H1 (cell line): ENCODE measurements around the gene C17orf107.

ENCODE experiments used
- CREB1 ChIP-seq: IDR thresholded peaks from 2 replicates; pipeline ENCODE4 v1.6.1; 2012; ENCODE audit warnings: inconsistent platforms
- EP300 ChIP-seq, 2 experiments: IDR thresholded peaks; 1 replicate in 1 of 2; 2 replicates in 1 of 2; pipeline ENCODE4 v1.6.1; 2011 to 2012; ENCODE audit warnings: low read depth in 2 of 2, low read length in 2 of 2, mild to moderate bottlenecking in 2 of 2, borderline replicate concordance in 1 of 2, inconsistent platforms in 1 of 2, moderate library complexity in 1 of 2
- EZH2 ChIP-seq: fragments of 200-600 bp; sonication (generic); IDR thresholded peaks from 2 replicates; pipeline ENCODE4 v1.7.1; 2012; ENCODE audit warnings: low read depth, mild to moderate bottlenecking, moderate library complexity, low read length, inconsistent platforms; ENCODE audit not compliant: severe bottlenecking
- GABPA ChIP-seq: IDR thresholded peaks from 2 replicates; pipeline ENCODE4 v1.6.1; 2011; ENCODE audit warnings: mild to moderate bottlenecking, low read length, moderate library complexity, borderline replicate concordance; ENCODE audit not compliant: insufficient read depth
- MAX ChIP-seq: IDR thresholded peaks from 2 replicates; pipeline ENCODE4 v1.6.1; 2012; ENCODE audit warnings: inconsistent platforms
- POLR2A ChIP-seq, 2 experiments: IDR thresholded peaks; 1 replicate in 1 of 2; 2 replicates in 1 of 2; pipeline ENCODE4 v1.6.1; 2011; ENCODE audit warnings: low read depth in 2 of 2, low read length in 2 of 2, mild to moderate bottlenecking in 2 of 2; ENCODE audit errors: control extremely low read depth in 1 of 2
- POLR2AphosphoS5 ChIP-seq: IDR thresholded peaks from 2 replicates; pipeline ENCODE4 v1.6.1; 2011; ENCODE audit warnings: low read depth, low read length
- SIN3A ChIP-seq, 2 experiments: IDR thresholded peaks in 1 of 2; conservative IDR thresholded peaks in 1 of 2; 2 replicates each; pipeline ENCODE4 v1.6.1; 2011 to 2012; ENCODE audit warnings: low read length in 2 of 2, improper control_type of control experiment in 1 of 2, low read depth in 1 of 2, mild to moderate bottlenecking in 1 of 2
- TAF1 ChIP-seq: IDR thresholded peaks from 2 replicates; pipeline ENCODE4 v1.6.1; 2011; ENCODE audit warnings: mild to moderate bottlenecking, low read depth, low read length
- TAF7 ChIP-seq: optimal IDR thresholded peaks from 2 replicates; pipeline ENCODE3; 2011; ENCODE audit warnings: low read depth, mild to moderate bottlenecking, inconsistent platforms, low read length, moderate library complexity, borderline replicate concordance
- TCF12 ChIP-seq: IDR thresholded peaks from 2 replicates; pipeline ENCODE4 v1.6.1; 2011; ENCODE audit warnings: low read depth, mild to moderate bottlenecking, low read length
- TF ChIP-seq, protein P1 (sequence below), 3 experiments: IDR thresholded peaks; 1 replicate in 2 of 3; 2 replicates in 1 of 3; pipeline versions ENCODE4 v1.5.1 to v1.6.1; 2011; ENCODE audit warnings: low read length in 3 of 3, mild to moderate bottlenecking in 3 of 3, inconsistent platforms in 2 of 3, low read depth in 1 of 3, moderate library complexity in 1 of 3; ENCODE audit not compliant: insufficient read depth in 1 of 3; ENCODE audit errors: control extremely low read depth in 1 of 3

GRCh38 chr17:4887581-4887980, 11.8 kb upstream of the C17orf107 start:
- TF ChIP-seq, protein P1, sequence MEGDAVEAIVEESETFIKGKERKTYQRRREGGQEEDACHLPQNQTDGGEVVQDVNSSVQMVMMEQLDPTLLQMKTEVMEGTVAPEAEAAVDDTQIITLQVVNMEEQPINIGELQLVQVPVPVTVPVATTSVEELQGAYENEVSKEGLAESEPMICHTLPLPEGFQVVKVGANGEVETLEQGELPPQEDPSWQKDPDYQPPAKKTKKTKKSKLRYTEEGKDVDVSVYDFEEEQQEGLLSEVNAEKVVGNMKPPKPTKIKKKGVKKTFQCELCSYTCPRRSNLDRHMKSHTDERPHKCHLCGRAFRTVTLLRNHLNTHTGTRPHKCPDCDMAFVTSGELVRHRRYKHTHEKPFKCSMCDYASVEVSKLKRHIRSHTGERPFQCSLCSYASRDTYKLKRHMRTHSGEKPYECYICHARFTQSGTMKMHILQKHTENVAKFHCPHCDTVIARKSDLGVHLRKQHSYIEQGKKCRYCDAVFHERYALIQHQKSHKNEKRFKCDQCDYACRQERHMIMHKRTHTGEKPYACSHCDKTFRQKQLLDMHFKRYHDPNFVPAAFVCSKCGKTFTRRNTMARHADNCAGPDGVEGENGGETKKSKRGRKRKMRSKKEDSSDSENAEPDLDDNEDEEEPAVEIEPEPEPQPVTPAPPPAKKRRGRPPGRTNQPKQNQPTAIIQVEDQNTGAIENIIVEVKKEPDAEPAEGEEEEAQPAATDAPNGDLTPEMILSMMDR (IDR thresholded peaks at IDR 0.05; ENCODE audit: control extremely low read depth in 1 of 3, insufficient read depth in 1 of 3, low read depth in 1 of 3, low read length in 3 of 3), result no peak
- no peak for TF ChIP-seq GABPA
- no peak for TF ChIP-seq POLR2AphosphoS5
- TF ChIP-seq POLR2A (IDR thresholded peaks at IDR 0.05; ENCODE audit: control extremely low read depth in 1 of 2, low read depth in 2 of 2, low read length in 2 of 2), result no peak
- no peak for TF ChIP-seq EZH2
- no peak for TF ChIP-seq CREB1
- TF ChIP-seq EP300 (IDR thresholded peaks at IDR 0.05; ENCODE audit: borderline replicate concordance in 1 of 2, low read depth in 2 of 2, low read length in 2 of 2), result no peak
- no peak for TF ChIP-seq MAX
- TF ChIP-seq TCF12, result no peak
- TF ChIP-seq TAF7, result no peak
- TF ChIP-seq TAF1, result no peak
- TF ChIP-seq SIN3A (conservative IDR thresholded peaks at IDR 0.05 in 1 of 2, IDR thresholded peaks at IDR 0.05 in 1 of 2; ENCODE audit: low read depth in 1 of 2, low read length in 2 of 2), result no peak
